GM21723 (cell line): ENCODE data around the gene ADD3.
"Not testable (repeated sequence)": the region's sequence is repeated elsewhere in the genome, so short reads cannot be mapped to it uniquely, and the experiment has no call there.

Source experiments
- ATAC-seq: cut with Tn5 transposase; IDR thresholded peaks from one replicate; pipeline ENCODE4 v1.9.1; 2021; ENCODE audit warnings: mild to moderate bottlenecking, moderate library complexity; ENCODE audit not compliant: unreplicated experiment

Gene ADD3

GRCh38 chr10:109975244-109976190, 32.3 kb upstream of the ADD3 start:
- ATAC-seq = no peak

GRCh38 chr10:109976681-109977080, 31.1 kb upstream of the ADD3 start:
- no peak for ATAC-seq

- ATAC-seq = no peak
These were observed 30.4 kb upstream of the ADD3 start for GRCh38 chr10:109977382-109977806.

GRCh38 chr10:109978481-109978880, 29.3 kb upstream of the ADD3 start:
- peak; percentile 66 for ATAC-seq

GRCh38 chr10:109979215-109979614, 28.6 kb upstream of the ADD3 start:
- no peak for ATAC-seq

GRCh38 chr10:109981650-109982049, 26.1 kb upstream of the ADD3 start:
- no peak for ATAC-seq

- ATAC-seq = no peak
These were observed 25.7 kb upstream of the ADD3 start for GRCh38 chr10:109982123-109982522.

- no peak for ATAC-seq
These were observed 25.0 kb upstream of the ADD3 start for GRCh38 chr10:109982812-109983211.

GRCh38 chr10:109984013-109984412, 23.8 kb upstream of the ADD3 start:
- ATAC-seq = no peak

- ATAC-seq = not testable (repeated sequence)
These were observed 22.0 kb upstream of the ADD3 start for GRCh38 chr10:109985768-109986167.

- ATAC-seq = no peak
These were observed 20.2 kb upstream of the ADD3 start for GRCh38 chr10:109987452-109988211.

- ATAC-seq = no peak
These were observed 19.6 kb upstream of the ADD3 start for GRCh38 chr10:109988212-109988596.

- ATAC-seq = no peak
These were observed 16.4 kb upstream of the ADD3 start for GRCh38 chr10:109991266-109991855.

GRCh38 chr10:109992485-109992884, 15.3 kb upstream of the ADD3 start:
- no peak for ATAC-seq

- ATAC-seq = no peak
These were observed 14.0 kb upstream of the ADD3 start for GRCh38 chr10:109993551-109994330.

- no peak for ATAC-seq
These were observed 12.8 kb upstream of the ADD3 start for GRCh38 chr10:109994711-109995577.

- no peak for ATAC-seq
These were observed 12.2 kb upstream of the ADD3 start for GRCh38 chr10:109995595-109995994.

- ATAC-seq = peak; percentile 77
These were observed 11.6 kb upstream of the ADD3 start for GRCh38 chr10:109996225-109996624.

- ATAC-seq = peak; percentile 33
These were observed 11.0 kb upstream of the ADD3 start for GRCh38 chr10:109996766-109997171.

GRCh38 chr10:109997233-109997632, 10.6 kb upstream of the ADD3 start:
- ATAC-seq = no peak
